Neural cell (in vitro differentiated cells): ENCODE results near the gene RNPEPL1. TPM values are rescaled to one million over a fixed set of nuclear protein-coding genes. Genes with fewer than 3 reads are reported as not detected.

Experiments used
- H2AFZ ChIP-seq: fragments of 200-600, 300-800 bp; sonication (generic), shearing (Covaris generic); 2 replicates; pipeline ENCODE4 v1.6.0; 2014; ENCODE audit warnings: low read depth, mild to moderate bottlenecking, antibody characterized with exemption, low read length, moderate library complexity
- H3F3A ChIP-seq: fragments of 200-600 bp; shearing (Covaris generic); 2 replicates; pipeline ENCODE4 v1.6.1; 2016; ENCODE audit warnings: mild to moderate bottlenecking, moderate library complexity, mixed read lengths, antibody characterized with exemption, low read length; ENCODE audit not compliant: insufficient read depth, poor library complexity, severe bottlenecking
- H3K27ac ChIP-seq: fragments of 200-600, 300-800 bp; sonication (generic), shearing (Covaris generic); 2 replicates; pipeline ENCODE4 v1.5.1; 2014; ENCODE audit warnings: mild to moderate bottlenecking, low read length, moderate library complexity
- H3K27me3 ChIP-seq: fragments of 300-800, 200-600 bp; sonication (generic), shearing (Covaris generic); 2 replicates; pipeline ENCODE4 v1.6.0; 2014; ENCODE audit warnings: mild to moderate bottlenecking, low read depth, low read length, moderate library complexity; ENCODE audit not compliant: insufficient read depth
- H3K36me3 ChIP-seq: fragments of 300-800, 200-600 bp; sonication (generic), shearing (Covaris generic); 2 replicates; pipeline ENCODE4 v1.5.1; 2014; ENCODE audit warnings: mild to moderate bottlenecking, antibody characterized with exemption, low read length, moderate library complexity; ENCODE audit not compliant: insufficient read depth
- H3K4me2 ChIP-seq: fragments of 300-800, 200-600 bp; sonication (generic), shearing (Covaris generic); 2 replicates; pipeline ENCODE4 v1.6.0; 2014; ENCODE audit warnings: mild to moderate bottlenecking, low read length
- H3K4me3 ChIP-seq: fragments of 300-800, 200-600 bp; sonication (generic), shearing (Covaris generic); 2 replicates; pipeline ENCODE4 v1.5.1; 2014; ENCODE audit warnings: mild to moderate bottlenecking, low read length, moderate library complexity
- H3K79me2 ChIP-seq: fragments of 200-600 bp; shearing (Covaris generic); replicated peaks from 2 replicates; pipeline ENCODE4 v1.6.0; 2014; ENCODE audit warnings: mild to moderate bottlenecking, low read length, moderate library complexity; ENCODE audit not compliant: insufficient read depth
- H3K9ac ChIP-seq: fragments of 300-800, 200-600 bp; sonication (generic), shearing (Covaris generic); 2 replicates; pipeline ENCODE4 v1.6.1; 2016; ENCODE audit warnings: mild to moderate bottlenecking, low read length, mixed read lengths
- H3K9me2 ChIP-seq: fragments of 200-600 bp; shearing (Covaris generic); 2 replicates; pipeline ENCODE4 v1.6.1; 2016; ENCODE audit warnings: mild to moderate bottlenecking, low read length, mixed read lengths; ENCODE audit not compliant: insufficient read depth
- H3K9me3 ChIP-seq: fragments of 200-600, 300-800 bp; sonication (generic), shearing (Covaris generic); 2 replicates; pipeline ENCODE4 v1.6.1; 2016; ENCODE audit warnings: mild to moderate bottlenecking, mixed run types, low read length, moderate library complexity, mixed read lengths
- H4K20me1 ChIP-seq: fragments of 200-600 bp; shearing (Covaris generic); 2 replicates; pipeline ENCODE4 v1.6.1; 2016; ENCODE audit warnings: mild to moderate bottlenecking, mixed run types; ENCODE audit not compliant: insufficient read depth
- CTCF ChIP-seq: fragments of 450-650 bp; IDR thresholded peaks from 2 replicates; pipeline ENCODE4 v1.5.1; 2014; ENCODE audit warnings: antibody characterized with exemption, mild to moderate bottlenecking, moderate library complexity; ENCODE audit not compliant: poor library complexity, severe bottlenecking
- EP300 ChIP-seq: fragments of 450-650 bp; conservative IDR thresholded peaks from 2 replicates; pipeline ENCODE4 v1.6.1; 2014; ENCODE audit warnings: antibody characterized with exemption, mild to moderate bottlenecking, moderate library complexity; ENCODE audit not compliant: poor library complexity, severe bottlenecking
- EZH2 ChIP-seq: fragments of 200-600, 300-800 bp; shearing (Covaris generic), sonication (generic); IDR thresholded peaks from 2 replicates; pipeline ENCODE4 v1.6.1; 2014; ENCODE audit warnings: antibody characterized with exemption, low read length, borderline replicate concordance, mild to moderate bottlenecking; ENCODE audit not compliant: insufficient read depth, poor library complexity, severe bottlenecking
- MXI1 ChIP-seq: fragments of 450-650 bp; conservative IDR thresholded peaks from 2 replicates; pipeline ENCODE4 v1.6.1; 2014; ENCODE audit warnings: antibody characterized with exemption, mild to moderate bottlenecking; ENCODE audit not compliant: poor library complexity, severe bottlenecking
- POLR2AphosphoS5 ChIP-seq: IDR thresholded peaks from 2 replicates; pipeline ENCODE4 v1.6.1; 2012
- RAD21 ChIP-seq: fragments of 450-650 bp; conservative IDR thresholded peaks from 2 replicates; pipeline ENCODE4 v1.6.1; 2014; ENCODE audit warnings: antibody characterized with exemption, mild to moderate bottlenecking, moderate library complexity
- REST ChIP-seq: IDR thresholded peaks from 2 replicates; pipeline ENCODE4 v1.6.1; 2012; ENCODE audit warnings: borderline replicate concordance
- SMC3 ChIP-seq: fragments of 450-650 bp; conservative IDR thresholded peaks from 2 replicates; pipeline ENCODE4 v1.6.1; 2014; ENCODE audit warnings: antibody characterized with exemption, mild to moderate bottlenecking, moderate library complexity; ENCODE audit not compliant: poor library complexity
- TAF1 ChIP-seq: IDR thresholded peaks from 2 replicates; pipeline ENCODE4 v1.6.1; 2012; ENCODE audit warnings: low read depth
- polyA plus RNA-seq: library from polyadenylated mRNA; depleted of rRNA; stranded (reverse); fragments of >200 nt; gene quantifications from 2 replicates; pipeline ENCODE4 v1.2.3, GENCODE V29; 2014

Gene RNPEPL1
- polyA plus RNA-seq, 1 donor from 2014 or later = 16.1 TPM

DNA sequence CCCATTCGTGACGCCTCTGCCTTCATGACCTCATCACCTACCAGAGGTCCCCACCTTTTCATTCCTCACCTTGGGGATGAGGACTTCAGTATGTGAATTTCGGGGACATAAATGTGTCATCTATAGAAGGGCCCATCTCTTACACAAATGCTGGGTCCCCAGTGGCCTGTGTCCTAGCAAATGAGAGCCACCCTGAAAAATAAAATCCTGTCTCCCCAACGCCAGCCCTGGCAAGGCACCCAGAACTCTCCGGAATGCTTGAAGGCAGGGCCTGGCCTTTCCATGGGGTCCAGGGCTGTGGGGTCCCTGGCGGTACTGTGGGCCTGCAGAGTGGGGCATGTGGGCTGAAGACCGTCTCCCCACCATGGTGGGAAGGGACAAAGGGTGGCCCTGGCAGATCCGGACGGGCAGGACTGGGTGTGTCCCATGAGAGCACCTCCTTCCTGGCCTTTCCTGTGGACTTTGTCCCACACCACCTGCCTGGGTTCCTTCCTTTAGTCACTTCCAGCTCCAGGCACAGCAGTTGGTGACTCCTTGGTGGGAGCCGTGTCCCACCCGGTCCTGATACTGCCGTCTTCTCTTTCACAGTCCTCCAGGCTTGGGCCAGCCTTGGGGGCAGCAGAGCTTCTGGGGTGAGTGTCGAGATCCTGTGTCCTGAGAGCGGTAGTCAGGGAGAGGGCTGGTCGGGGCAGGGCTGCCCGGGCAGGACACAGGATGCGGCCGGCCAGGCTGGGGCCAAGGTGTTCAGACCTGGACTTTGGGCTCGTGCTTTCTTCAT is 36.8 kb downstream of the RNPEPL1 start:
- no peak overlapping the region for H3K4me2 ChIP-seq
- H3K4me3 ChIP-seq = no peak overlapping the region
- no peaks in the 10 kb centered on the region for H3K27me3 ChIP-seq
- H3K9ac ChIP-seq = no peak overlapping the region
- no peaks in the 10 kb centered on the region for H3K36me3 ChIP-seq
- H3K79me2 ChIP-seq = no peaks in the 10 kb centered on the region
- no peaks in the 10 kb centered on the region for H4K20me1 ChIP-seq
- H2AFZ ChIP-seq = no peak overlapping the region
- no peak overlapping the region for H3K27ac ChIP-seq
- TF ChIP-seq EP300 = no peak
- no peak for TF ChIP-seq POLR2AphosphoS5
- no peak for TF ChIP-seq MXI1
- TF ChIP-seq CTCF = no peak
- no peak for TF ChIP-seq TAF1
- no peak for TF ChIP-seq EZH2
- TF ChIP-seq SMC3 = no peak
- TF ChIP-seq RAD21 = no peak
- no peaks in the 10 kb centered on the region for H3K9me2 ChIP-seq
- H3F3A ChIP-seq = no peaks in the 10 kb centered on the region
- H3K9me3 ChIP-seq = no peaks in the 10 kb centered on the region

DNA sequence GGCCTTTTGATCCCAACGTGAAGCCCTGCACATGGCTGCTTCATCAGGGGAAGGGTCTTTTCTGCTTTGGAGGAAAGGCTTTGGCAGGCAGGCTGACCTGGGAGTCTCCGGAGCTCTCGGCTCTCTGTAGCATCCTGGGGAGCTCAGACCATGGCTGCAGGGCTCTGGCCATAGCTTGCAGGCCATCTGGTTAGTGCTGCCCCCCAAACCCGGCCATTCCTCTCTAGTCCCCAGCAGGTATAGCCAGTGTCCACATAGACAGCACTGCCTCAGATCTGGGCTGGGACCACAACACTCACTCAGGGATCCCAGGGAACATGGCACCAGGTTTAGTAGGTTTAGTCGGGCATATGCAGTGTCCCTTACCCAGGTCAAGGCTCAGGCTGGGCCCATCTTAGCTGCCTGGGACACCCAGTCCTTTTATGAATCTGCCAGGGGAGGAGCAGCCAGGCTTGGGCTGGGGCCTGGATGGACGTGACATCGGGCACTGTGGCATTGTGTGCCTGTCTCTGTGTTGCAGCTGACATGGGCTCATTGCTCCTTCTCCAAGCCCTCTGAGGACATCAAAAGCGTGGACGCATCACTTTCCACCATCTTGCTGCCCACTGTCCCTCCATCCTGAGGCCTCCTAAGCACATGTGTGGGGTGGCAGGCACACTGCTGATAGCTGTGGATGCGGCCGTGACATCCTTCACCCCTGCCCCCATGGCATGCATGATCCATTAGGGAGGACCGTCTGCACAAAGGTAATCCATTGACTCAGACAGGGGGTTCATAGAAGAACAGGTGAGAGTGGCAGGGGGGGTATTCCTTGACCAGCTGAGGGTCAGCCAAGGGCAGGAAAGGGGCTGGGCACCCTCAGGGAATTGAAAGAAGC is 37.8 kb downstream of the RNPEPL1 start:
- Histone ChIP-seq H3K79me2 (no peaks in the 10 kb centered on the region), H2AFZ (no peak overlapping the region), H3K4me2 (no peak overlapping the region), H4K20me1 (no peaks in the 10 kb centered on the region), H3K9me3 (no peaks in the 10 kb centered on the region), H3K27me3 (no peaks in the 10 kb centered on the region), H3K27ac (no peak overlapping the region), H3K9ac (no peak overlapping the region), H3K36me3 (no peaks in the 10 kb centered on the region), H3F3A (no peaks in the 10 kb centered on the region), H3K9me2 (no peaks in the 10 kb centered on the region), H3K4me3 (no peak overlapping the region)
- no peak for TF ChIP-seq CTCF
- no peak for TF ChIP-seq RAD21
- TF ChIP-seq SMC3 = no peak
- no peak for TF ChIP-seq POLR2AphosphoS5
- no peak for TF ChIP-seq REST
- TF ChIP-seq EP300 = no peak
- no peak for TF ChIP-seq TAF1
- no peak for TF ChIP-seq EZH2
- TF ChIP-seq MXI1 = no peak
